Measurements from ENCODE around the gene ITSN2. TPM values are rescaled to one million over a fixed set of nuclear protein-coding genes. Genes with fewer than 3 reads are reported as not detected.

Gene ITSN2
- total RNA-seq, 1 experiment from 2014 or later, result 30.7 TPM

DNA sequence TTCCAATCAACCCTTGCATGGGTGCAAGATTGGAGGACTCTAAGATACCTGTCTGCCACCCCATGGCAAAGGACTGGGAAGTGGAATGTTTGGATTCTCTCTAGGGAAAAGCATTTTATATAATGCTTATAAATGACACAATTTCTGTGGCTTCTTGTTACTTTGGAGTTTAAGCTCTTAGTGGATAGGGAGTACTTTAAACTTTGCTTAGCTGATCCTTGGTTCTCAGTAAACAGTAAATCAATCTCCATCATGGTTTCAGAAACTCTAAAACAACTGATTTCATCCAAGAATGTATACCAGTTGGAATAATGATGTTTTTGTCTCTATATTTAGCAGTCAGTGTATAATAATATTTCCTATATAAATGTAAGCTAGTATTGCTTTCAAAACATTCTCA, 199.6 kb downstream of the ITSN2 start:
- Histone ChIP-seq H3K27ac (no peak overlapping the region), H3K36me3 (no peaks in the 10 kb centered on the region), H3K4me1 (peaks cover 4% of the 10 kb centered on the region; the same call in 1 of the 2 replicates), H3K27me3 (no peaks in the 10 kb centered on the region), H3K4me3 (no peak overlapping the region), H3K9me3 (replicated peaks) (peaks cover 5% of the 10 kb centered on the region; the same call in 1 of the 2 replicates)
- DNase-seq, result no peak

GRCh38 chr2:24159708-24160107, 200.6 kb downstream of the ITSN2 start:
- Histone ChIP-seq H3K27me3 (no peaks in the 10 kb centered on the region), H3K27ac (no peak overlapping the region), H3K4me1 (peaks cover 4% of the 10 kb centered on the region; the same call in 1 of the 2 replicates), H3K9me3 (replicated peaks) (peaks cover 5% of the 10 kb centered on the region; the same call in 1 of the 2 replicates), H3K36me3 (no peaks in the 10 kb centered on the region), H3K4me3 (no peak overlapping the region)
- DNase-seq, result no peak

DNA sequence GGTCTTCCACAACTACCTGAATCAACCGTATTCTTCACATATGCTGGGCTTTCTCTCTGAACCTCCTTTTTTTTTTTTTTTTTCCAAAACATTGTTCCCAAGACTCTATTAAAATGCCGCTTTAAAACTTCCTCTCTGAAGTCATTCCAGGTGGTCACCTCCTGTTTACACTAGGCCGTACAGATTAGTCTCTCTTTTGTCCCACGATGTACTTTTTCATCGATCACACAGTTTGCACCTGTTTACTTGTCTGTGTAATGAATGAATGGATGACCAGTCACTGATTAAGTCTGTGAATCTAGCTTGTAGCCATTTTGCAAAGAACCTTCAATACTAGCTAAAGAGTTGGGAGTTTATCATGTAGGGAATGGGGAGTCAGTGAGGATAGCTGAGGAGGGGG, 202.2 kb downstream of the ITSN2 start:
- no peak for DNase-seq
- Histone ChIP-seq H3K27ac (no peak overlapping the region), H3K27me3 (no peaks in the 10 kb centered on the region), H3K4me3 (no peak overlapping the region), H3K9me3 (replicated peaks) (peaks cover 3% of the 10 kb centered on the region; the same call in 1 of the 2 replicates), H3K4me1 (peaks cover under 1% of the 10 kb centered on the region; the same call in 1 of the 2 replicates), H3K36me3 (no peaks in the 10 kb centered on the region)

GRCh38 chr2:24153478-24153877, 206.9 kb downstream of the ITSN2 start:
- H3K4me3 ChIP-seq, result no peak overlapping the region
- no peaks in the 10 kb centered on the region for H3K4me1 ChIP-seq
- no peak for DNase-seq
- H3K27me3 ChIP-seq, result no peaks in the 10 kb centered on the region
- H3K27ac ChIP-seq, result no peak overlapping the region
- no peaks in the 10 kb centered on the region for H3K36me3 ChIP-seq
- 0 out of 2 replicates have a peak, but pooled peaks cover 3% of the 10 kb centered on the region for H3K9me3 ChIP-seq (replicated peaks)

Other genes starting within 250 kb of the ITSN2 start
- 0.53 and 0.81 TPM in 2 replicates for gene PFN4, start 237.2 kb downstream of the ITSN2 start, total RNA-seq (2014; rRNA removed; shearing (Covaris generic))
- 2.2 and 2.5 TPM in 2 replicates for gene FAM228B, start 237.1 kb downstream of the ITSN2 start, total RNA-seq (2014; rRNA removed; shearing (Covaris generic))
- not detected in 2 replicates for gene FAM228A, start 185.5 kb downstream of the ITSN2 start, total RNA-seq (2014; rRNA removed; shearing (Covaris generic))
- gene NCOA1, start 130.7 kb upstream of the ITSN2 start, total RNA-seq (2014; rRNA removed; shearing (Covaris generic)), result 113 and 121 TPM in 2 replicates

Measured in SJCRH30 (cell line).